K562 (cell line): ENCODE measurements around the gene TMEM208. TPM values are rescaled to one million over a fixed set of nuclear protein-coding genes. Genes with fewer than 3 reads are reported as not detected.

Experiments
- ATAC-seq: fragments of 200-7000 bp; cut with Tn5 transposase; 3 replicates; pipeline ENCODE4 v1.9.1; 2020; ENCODE audit warnings: moderate library complexity
- BruUV-seq: library from RNA; stranded (reverse); fragments of 400-500 nt; replicated peaks from 2 replicates; lab custom pipeline; 2021; lab: Mats Ljungman, UMichigan
- CTCF ChIA-PET: fragments of 300-600 bp; formaldehyde crosslinking; extraction: SDS; loops from one replicate; lab custom pipeline; 2021; ENCODE audit warnings: low intra/inter-chr PET ratio; lab: Yijun Ruan, JAX
- POLR2A ChIA-PET: fragments of 300-600, 350-650 bp; sonication (Branson Sonifier 250); formaldehyde crosslinking; extraction: SDS; loops from one replicate; lab custom pipeline; 2021; ENCODE audit warnings: antibody characterized with exemption, inconsistent platforms; lab: Yijun Ruan, JAX
- DNase-seq, 4 experiments: peaks; one replicate each; pipeline versions ENCODE4 v3.0.0 to v3.0.0-alpha.2; 2011 to 2018; ENCODE audit warnings: low spot score in 3 of 4, mixed read lengths in 3 of 4; ENCODE audit errors: extremely low read depth in 1 of 4
- FAIRE-seq: peaks from 2 replicates; lab custom pipeline; 2011; peaks lifted over from hg19 to GRCh38; lab: Jason Lieb, UNC
- H2AFZ ChIP-seq: 2 replicates; pipeline ENCODE4 v1.6.0; 2011; ENCODE audit warnings: low read depth, low read length, control low read depth, inconsistent platforms
- H3K27ac ChIP-seq: fragments of 200-600 bp; 3 replicates; pipeline ENCODE4 v1.8.0; 2011; ENCODE audit warnings: low read depth, mild to moderate bottlenecking, control low read depth, inconsistent platforms, low read length, moderate library complexity, mixed read lengths; ENCODE audit errors: extremely low read depth
- H3K27me3 ChIP-seq, 2 experiments: fragments of 300-600 bp in 1 of 2; 2 replicates in 1 of 2; 3 replicates in 1 of 2; pipeline versions ENCODE4 v1.6.0 to v1.8.0; 2011; ENCODE audit warnings: inconsistent platforms in 2 of 2, low read length in 2 of 2, mild to moderate bottlenecking in 1 of 2, mixed read lengths in 1 of 2, moderate library complexity in 1 of 2; ENCODE audit not compliant: control insufficient read depth in 2 of 2, insufficient read depth in 2 of 2
- H3K36me3 ChIP-seq: fragments of 300-600 bp; 3 replicates; pipeline ENCODE4 v1.8.0; 2011; ENCODE audit warnings: mild to moderate bottlenecking, low read length, inconsistent platforms; ENCODE audit not compliant: control insufficient read depth, insufficient read depth
- H3K4me1 ChIP-seq, 2 experiments: fragments of 200-600 bp in 1 of 2; replicated peaks in 1 of 2; 2 replicates in 1 of 2; 3 replicates in 1 of 2; pipeline versions ENCODE4 v1.5.1 to v1.8.0; 2011; ENCODE audit warnings: inconsistent platforms in 2 of 2, low read length in 2 of 2, mild to moderate bottlenecking in 1 of 2, mixed read lengths in 1 of 2, moderate library complexity in 1 of 2; ENCODE audit not compliant: control insufficient read depth in 2 of 2, insufficient read depth in 2 of 2
- H3K4me2 ChIP-seq: 2 replicates; pipeline ENCODE4 v1.6.1; 2011; ENCODE audit warnings: low read length, control low read depth, inconsistent platforms, mixed read lengths; ENCODE audit not compliant: insufficient read depth
- H3K4me3 ChIP-seq: fragments of 200-600 bp; sonication (generic), shearing (Covaris generic); 2 replicates; pipeline ENCODE4 v1.5.1; 2016; ENCODE audit warnings: control low read depth, inconsistent platforms
- H3K79me2 ChIP-seq: fragments of 200-600 bp; 3 replicates; pipeline ENCODE4 v1.8.0; 2011; ENCODE audit warnings: low read length, inconsistent platforms; ENCODE audit not compliant: control insufficient read depth, insufficient read depth
- H3K9ac ChIP-seq, 2 experiments: 2 replicates each; pipeline versions ENCODE4 v1.6.0 to v1.6.1; 2011; ENCODE audit warnings: low read depth in 2 of 2, low read length in 2 of 2, control low read depth in 1 of 2, inconsistent platforms in 1 of 2, mild to moderate bottlenecking in 1 of 2, mixed read lengths in 1 of 2; ENCODE audit not compliant: insufficient read depth in 1 of 2
- H3K9me1 ChIP-seq: one replicate; pipeline ENCODE4 v1.6.0; 2011; ENCODE audit warnings: inconsistent platforms, mild to moderate bottlenecking, low read length, moderate library complexity; ENCODE audit not compliant: control insufficient read depth, insufficient read depth
- H3K9me3 ChIP-seq: replicated peaks from 2 replicates; pipeline ENCODE4 v1.5.1; 2011; ENCODE audit warnings: low read depth, low read length, inconsistent platforms; ENCODE audit not compliant: control insufficient read depth, insufficient read depth
- H4K20me1 ChIP-seq: replicated peaks from 2 replicates; pipeline ENCODE4 v1.6.1; 2011; ENCODE audit warnings: low read length, inconsistent platforms, mixed read lengths; ENCODE audit not compliant: control insufficient read depth, insufficient read depth
- CGGBP1 ChIP-seq: fragments of 250-450 bp; sonication (Bioruptor Pico); IDR thresholded peaks from 2 replicates; pipeline ENCODE4 v1.9.0; 2021; ENCODE audit warnings: mild to moderate bottlenecking
- DACH1 ChIP-seq: fragments of 450-650 bp; IDR thresholded peaks from 2 replicates; pipeline ENCODE4 v1.6.1; 2018; ENCODE audit not compliant: partially characterized antibody
- KDM5B ChIP-seq: fragments of 200-600 bp; sonication (generic); IDR thresholded peaks from 2 replicates; pipeline ENCODE4 v1.6.1; 2012; ENCODE audit warnings: low read depth, mild to moderate bottlenecking, moderate library complexity, low read length, control low read depth, inconsistent platforms; ENCODE audit not compliant: insufficient replicate concordance
- NFIX ChIP-seq: fragments of 250-450 bp; sonication (Bioruptor Pico); IDR thresholded peaks from 2 replicates; pipeline ENCODE4 v1.4.0; 2020; ENCODE audit warnings: low read depth, mild to moderate bottlenecking, moderate library complexity
- RERE ChIP-seq: sonication (generic); formaldehyde crosslinking; IDR thresholded peaks from 2 replicates; pipeline ENCODE4 v1.8.0; 2023; ENCODE audit warnings: missing genetic modification reagents, mild to moderate bottlenecking, borderline replicate concordance
- SMARCA4 ChIP-seq: fragments of 450-650 bp; IDR thresholded peaks from 2 replicates; pipeline ENCODE4 v1.6.1; 2016
- SUPT5H ChIP-seq: fragments of 450-650 bp; IDR thresholded peaks from 2 replicates; pipeline ENCODE4 v1.6.1; 2016
- TAF1 ChIP-seq: IDR thresholded peaks from 2 replicates; pipeline ENCODE4 v1.6.1; 2011; ENCODE audit warnings: mild to moderate bottlenecking, low read length, moderate library complexity; ENCODE audit not compliant: insufficient read depth, control insufficient read depth, severe bottlenecking; ENCODE audit errors: extremely low read depth
- USF1 ChIP-seq: sonication (generic); formaldehyde crosslinking; IDR thresholded peaks from 2 replicates; pipeline ENCODE4 v1.9.0; 2022; ENCODE audit warnings: mild to moderate bottlenecking, missing genetic modification reagents
- USF2 ChIP-seq: sonication (generic); formaldehyde crosslinking; IDR thresholded peaks from 2 replicates; pipeline ENCODE4 v1.5.0; 2020; ENCODE audit warnings: missing genetic modification reagents
- ZFX ChIP-seq: sonication (generic); formaldehyde crosslinking; IDR thresholded peaks from 2 replicates; pipeline ENCODE4 v1.8.0; 2022; ENCODE audit warnings: mild to moderate bottlenecking, missing genetic modification reagents, moderate library complexity
- ZKSCAN1 ChIP-seq: fragments of 150-350 bp; IDR thresholded peaks from 2 replicates; pipeline ENCODE4 v1.6.1; 2016; ENCODE audit warnings: low read depth, low read length
- ZNF780A ChIP-seq: fragments of 250-450 bp; sonication (Bioruptor Pico); IDR thresholded peaks from 2 replicates; pipeline ENCODE4 v1.5.0; 2021; ENCODE audit warnings: mild to moderate bottlenecking
- WGBS: fragments of 100-300 bp; shearing (Covaris generic); methylation state at CpG from one replicate; pipeline ENCODE4 v1.1.6; 2016; ENCODE audit warnings: low coverage, mixed read lengths; ENCODE audit not compliant: insufficient coverage; ENCODE audit errors: missing lambda C conversion rate; 5-methylcytosine and 5-hydroxymethylcytosine counted together
- in situ Hi-C: fragments of 300-500 bp; cut with MboI; formaldehyde crosslinking; loops from 4 replicates; pipeline ENCODE4 v1.15.0; 2018; ENCODE audit warnings: inconsistent platforms, mixed read lengths
- intact Hi-C: fragments of 100-400 bp; cut with micrococcal nuclease; formaldehyde crosslinking; loops from 2 replicates; pipeline ENCODE4 v1.14.2; 2022
- polyA plus RNA-seq, 8 experiments: library from polyadenylated mRNA; depleted of rRNA in 4 of 8; stranded (reverse) in 5 of 8; unstranded in 3 of 8; fragments of >200 nt; fragmentation: Nextera tagmentation in 2 of 8; fragmentation: Illumina TruSeq in 1 of 8; extraction: Ambion mirVana in 2 of 8; extraction: Trizol in 1 of 8; gene quantifications; 2 replicates each; pipeline versions ENCODE4 v1.2.1 to v1.2.3, GENCODE V29; 2011 to 2014; ENCODE audit warnings: inconsistent platforms in 1 of 8, missing spikeins in 1 of 8
- total RNA-seq, 7 experiments: library from RNA; depleted of rRNA in 6 of 7; stranded (reverse); fragments of >200 nt in 6 of 7; fragmentation: Illumina TruSeq in 2 of 7; extraction: Trizol in 2 of 7; gene quantifications; 2 replicates each; pipeline versions ENCODE4 v1.2.1 to v1.2.3, GENCODE V29; 2011 to 2021; ENCODE audit warnings: low replicate concordance in 1 of 7

The TMEM208 gene
- total and polyA plus RNA-seq, 9 of the 15 experiments (the other 6 are each of a cell fraction or from before 2014, with no cell fraction given), result 31.8 to 239 (median 54.3) TPM

- Histone ChIP-seq H3K36me3 (no peaks in the 10 kb centered on the region), H3K27me3 (no peaks in the 10 kb centered on the region), H3K9me3 (no peaks in the 10 kb centered on the region), H3K9ac (peak overlapping the region; percentile 33 to 89; a peak in 3 of 4 replicates), H3K4me2 (peak overlapping the region; percentile 64), H3K9me1 (no peaks in the 10 kb centered on the region), H3K4me1 (peaks cover 20 to 24% of the 10 kb centered on the region in 2 experiments), H4K20me1 (no peaks in the 10 kb centered on the region), H3K4me3 (no peak overlapping the region), H3K27ac (peak overlapping the region; percentile 42), H2AFZ (peak overlapping the region; percentile 94), H3K79me2 (no peaks in the 10 kb centered on the region)
- ChIA-PET POLR2A (interaction anchor here (0.6 to 3.1 kb wide), 6 partner anchors 9 to 20 kb away, joined by 3 to 21 read pairs (median 4); partner anchors contain the start of gene TMEM208), CTCF (no interaction called here)
- ATAC-seq, result peak; percentile 89
- BruUV-seq, result no TSS peak
- peak; percentile 64 to 83 (median 73) for DNase-seq
- intact Hi-C loops (no loop called here), in situ Hi-C loops (no loop called here)
- WGBS, result 35% methylated on average over 17 of the region's 18 CpGs
- peak; percentile 93 for FAIRE-seq
- TF ChIP-seq DACH1 (no peak), ZNF780A (no peak), CGGBP1 (CRISPR knock-in tag) (no peak), USF1 (CRISPR knock-in tag) (peak; percentile 77), NFIX (CRISPR knock-in tag) (no peak), SUPT5H (peak; percentile 50; the same call in 1 of the 2 replicates), KDM5B (peak; percentile 55), TAF1 (peak; percentile 18), ZKSCAN1 (no peak), ZFX (peak; percentile 61), RERE (no peak), USF2 (peak; percentile 76), SMARCA4 (peak; percentile 38; the same call in 1 of the 2 replicates)
Observed at GRCh38 chr16:67216612-67217490, 10.1 kb upstream of the TMEM208 start.
